ENCODE measurements around the gene IQCH.

- TF ChIP-seq EZH2phosphoT487 (IDR thresholded peaks at IDR 0.05; ENCODE audit: insufficient read depth, low read depth) (no peak), EZH2 (IDR thresholded peaks at IDR 0.05; ENCODE audit: insufficient read depth, poor library complexity, severe bottlenecking) (no peak)
Observed at GRCh38 chr15:67329984-67330733, 75.6 kb downstream of the IQCH start.
